Upper lobe of right lung (tissue), 1 donor: ENCODE data around the gene ZNF565. TPM values are rescaled to one million over a fixed set of nuclear protein-coding genes. Genes with fewer than 3 reads are reported as not detected.
"Not testable (repeated sequence)": the region's sequence is repeated elsewhere in the genome, so short reads cannot be mapped to it uniquely, and the experiment has no call there.

Experiments used
- ATAC-seq: fragments of 200-7000 bp; cut with Tn5 transposase; one replicate; pipeline ENCODE4 v1.9.1; 2020; ENCODE audit warnings: mild to moderate bottlenecking, moderate library complexity
- DNase-seq: peaks from one replicate; pipeline ENCODE4 v3.0.0-alpha.2; 2020
- H3K27ac ChIP-seq: fragments of 200-600 bp; one replicate; pipeline ENCODE4 v1.8.0; 2022
- H3K27me3 ChIP-seq: fragments of 200-600 bp; one replicate; pipeline ENCODE4 v1.8.0; 2022; ENCODE audit warnings: mild to moderate bottlenecking
- H3K36me3 ChIP-seq: fragments of 200-600 bp; one replicate; pipeline ENCODE4 v1.8.0; 2022
- H3K4me1 ChIP-seq: fragments of 200-600 bp; one replicate; pipeline ENCODE4 v1.8.0; 2022
- H3K4me3 ChIP-seq: fragments of 200-600 bp; one replicate; pipeline ENCODE4 v1.8.0; 2022; ENCODE audit warnings: mild to moderate bottlenecking
- H3K9me3 ChIP-seq: fragments of 200-600 bp; one replicate; pipeline ENCODE4 v1.8.0; 2022
- CTCF ChIP-seq: fragments of 200-600 bp; IDR thresholded peaks from one replicate; pipeline ENCODE4 v1.8.0; 2022; ENCODE audit warnings: antibody characterized with exemption
- intact Hi-C: fragments of 100-400 bp; cut with DNase I; formaldehyde crosslinking; loops from one replicate; pipeline ENCODE4 v1.11.0; 2022
- total RNA-seq: library from RNA; stranded (reverse); fragmentation: NEBNext Ultra II Directional; extraction: Animal tissue kit (Norgen Biotek cat#: 25700); gene quantifications from one replicate; pipeline ENCODE4 v1.2.1, GENCODE V29; 2021
- donor health status: DM: no; HTN: yes; CAD: no; lungs with severe emphysema.

Gene ZNF565
- total RNA-seq, 1 donor from 2014 or later: 6.4 TPM

GRCh38 chr19:36209372-36209771 lies 5.1 kb downstream of the ZNF565 start:
- Histone ChIP-seq H3K27ac (no peak overlapping the region), H3K9me3 (no peaks in the 10 kb centered on the region), H3K36me3 (no peaks in the 10 kb centered on the region), H3K27me3 (no peaks in the 10 kb centered on the region), H3K4me1 (no peaks in the 10 kb centered on the region), H3K4me3 (no peak overlapping the region)
- DNase-seq (no peak), ATAC-seq (no peak)
- intact Hi-C loops: no loop called here
- no peak for TF ChIP-seq CTCF

DNA sequence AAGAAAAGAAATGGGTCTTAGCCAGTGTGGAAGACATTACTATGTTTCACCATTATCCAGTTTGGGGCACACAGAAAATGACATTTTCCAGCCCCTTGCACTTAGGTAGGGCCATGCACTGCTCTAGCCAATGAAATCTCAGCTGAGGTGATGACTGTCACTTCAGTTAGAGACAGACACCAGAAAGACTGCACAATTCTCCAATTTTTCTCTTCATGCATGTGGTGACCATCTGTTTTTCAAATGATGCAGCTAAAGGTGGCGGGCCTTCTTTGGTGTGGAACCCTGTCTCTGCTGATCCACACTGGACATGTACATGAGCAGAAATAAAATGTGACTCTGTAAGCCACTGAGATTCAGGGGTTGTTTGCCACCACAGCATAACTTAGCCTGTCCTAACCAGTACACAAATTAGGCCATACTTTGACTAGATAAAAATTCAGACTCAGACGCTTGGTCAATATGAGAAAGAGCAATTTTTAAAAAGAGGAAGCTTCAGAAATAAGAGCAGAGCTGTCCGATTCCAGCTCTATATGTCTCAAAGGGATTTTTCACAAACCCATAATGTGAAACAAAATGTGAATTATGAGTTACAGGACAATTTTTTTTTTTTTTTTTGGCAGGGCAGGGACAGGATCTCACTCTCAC lies 6.7 kb downstream of the ZNF565 start:
- TF ChIP-seq CTCF: no peak
- Histone ChIP-seq H3K4me3 (no peak overlapping the region), H3K9me3 (no peaks in the 10 kb centered on the region), H3K27ac (no peak overlapping the region), H3K27me3 (no peaks in the 10 kb centered on the region), H3K36me3 (no peaks in the 10 kb centered on the region), H3K4me1 (no peaks in the 10 kb centered on the region)
- no peak for ATAC-seq
- intact Hi-C loops: no loop called here
- no peak for DNase-seq

DNA sequence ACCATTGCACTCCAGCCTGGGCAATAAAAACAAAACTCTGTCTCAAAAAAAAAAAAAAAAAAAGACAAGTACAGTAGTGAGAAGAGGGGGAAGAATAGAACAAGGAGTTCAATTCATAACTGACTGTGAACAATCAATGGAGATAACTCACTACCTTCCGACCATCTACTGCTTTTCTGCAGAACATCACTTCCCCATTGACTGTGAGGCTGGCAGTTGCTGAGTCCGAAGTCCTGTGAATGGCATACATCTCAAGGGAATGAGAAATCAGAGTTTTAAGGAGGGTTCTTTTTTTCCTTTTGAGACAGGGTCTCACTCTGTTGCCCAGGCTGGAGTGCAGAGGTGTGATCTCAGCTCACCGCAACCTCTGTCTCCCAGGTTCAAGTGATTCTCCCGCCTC lies 11.2 kb downstream of the ZNF565 start:
- H3K9me3 ChIP-seq: no peaks in the 10 kb centered on the region
- H3K27ac ChIP-seq: no peak overlapping the region
- TF ChIP-seq CTCF: no peak
- no peak overlapping the region for H3K4me3 ChIP-seq
- no peak for ATAC-seq
- no peaks in the 10 kb centered on the region for H3K4me1 ChIP-seq
- H3K27me3 ChIP-seq: no peaks in the 10 kb centered on the region
- DNase-seq: no peak
- no peaks in the 10 kb centered on the region for H3K36me3 ChIP-seq
- intact Hi-C loops: no loop called here

GRCh38 chr19:36201684-36202083 lies 12.8 kb downstream of the ZNF565 start:
- Histone ChIP-seq H3K27me3 (no peaks in the 10 kb centered on the region), H3K36me3 (no peaks in the 10 kb centered on the region), H3K4me3 (no peak overlapping the region), H3K27ac (no peak overlapping the region), H3K9me3 (no peaks in the 10 kb centered on the region), H3K4me1 (no peaks in the 10 kb centered on the region)
- TF ChIP-seq CTCF: no peak
- DNase-seq: no peak
- ATAC-seq: no peak
- intact Hi-C loops: no loop called here

DNA sequence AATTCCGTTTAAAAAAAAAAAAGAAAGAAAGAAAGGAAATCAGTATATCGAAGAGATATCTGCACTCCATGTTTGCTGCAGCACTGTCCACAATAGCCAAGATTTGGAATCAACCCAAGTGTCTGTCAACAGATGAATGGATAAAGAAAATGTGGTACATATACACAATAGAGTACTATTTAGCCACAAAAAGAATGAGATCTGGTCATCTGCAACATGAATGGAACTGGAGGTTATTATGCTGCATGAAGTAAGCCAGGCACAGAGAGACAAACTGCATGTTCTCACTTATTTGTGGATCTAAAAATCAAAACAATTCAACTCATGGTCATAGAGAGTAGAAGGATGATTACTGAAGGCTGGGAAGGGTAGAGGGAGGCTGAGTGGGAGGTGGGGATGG lies 16.3 kb downstream of the ZNF565 start:
- no peak for TF ChIP-seq CTCF
- no peak for ATAC-seq
- Histone ChIP-seq H3K27ac (no peak overlapping the region), H3K36me3 (peaks cover 21% of the 10 kb centered on the region), H3K4me1 (no peaks in the 10 kb centered on the region), H3K27me3 (no peaks in the 10 kb centered on the region), H3K4me3 (no peak overlapping the region), H3K9me3 (no peaks in the 10 kb centered on the region)
- intact Hi-C loops: no loop called here
- DNase-seq: no peak

DNA sequence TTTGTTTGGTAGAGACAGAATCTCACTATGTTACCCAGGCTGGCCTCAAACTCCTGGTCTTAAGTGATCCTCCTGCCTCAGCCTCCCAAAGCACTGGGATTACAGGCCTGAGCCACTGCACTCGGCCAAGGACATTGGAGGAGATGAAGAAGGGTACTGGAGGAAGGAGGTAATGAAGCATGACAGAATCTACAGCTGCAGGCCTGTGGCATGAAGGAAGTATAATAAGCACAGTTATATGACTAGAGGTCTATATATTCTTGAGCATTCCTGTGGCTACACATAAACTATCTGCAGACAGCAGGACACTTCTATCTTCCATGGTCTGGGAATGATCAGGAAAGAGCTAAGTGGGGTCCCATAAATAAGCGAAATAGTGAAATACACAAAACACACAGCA lies 18.2 kb downstream of the ZNF565 start:
- intact Hi-C loops: no loop called here
- H3K9me3 ChIP-seq: no peaks in the 10 kb centered on the region
- no peak for TF ChIP-seq CTCF
- H3K36me3 ChIP-seq: peaks cover 21% of the 10 kb centered on the region
- H3K4me1 ChIP-seq: no peaks in the 10 kb centered on the region
- H3K27me3 ChIP-seq: no peaks in the 10 kb centered on the region
- no peak overlapping the region for H3K27ac ChIP-seq
- ATAC-seq (no peak), DNase-seq (no peak)
- H3K4me3 ChIP-seq: no peak overlapping the region

DNA sequence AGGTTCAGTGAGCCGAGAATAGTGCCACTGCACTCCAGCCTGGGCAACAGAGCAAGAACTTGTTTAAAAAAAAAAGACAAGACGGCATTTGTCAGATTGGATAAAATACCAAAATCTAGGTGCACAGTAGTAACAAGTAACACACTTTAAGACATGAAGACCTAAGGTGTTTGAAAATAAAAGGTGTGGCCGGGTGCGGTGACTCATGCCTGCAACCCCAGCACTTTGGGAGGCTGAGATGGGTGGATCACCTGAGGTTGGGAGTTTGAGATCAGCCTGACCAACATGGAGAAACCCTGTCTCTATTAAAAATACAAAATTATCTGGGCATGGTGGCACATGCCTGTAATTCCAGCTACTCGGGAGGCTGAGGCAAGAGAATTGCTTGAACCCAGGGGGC lies 27.7 kb downstream of the ZNF565 start:
- ATAC-seq, H3K27ac ChIP-seq, H3K27me3 ChIP-seq, H3K4me1 ChIP-seq, H3K9me3 ChIP-seq, intact Hi-C loops, H3K4me3 ChIP-seq, DNase-seq: not testable (repeated sequence)
- H3K36me3 ChIP-seq: peaks cover 17% of the 10 kb centered on the region
